Measurements from ENCODE around the gene NLRC3. TPM values are rescaled to one million over a fixed set of nuclear protein-coding genes. Genes with fewer than 3 reads are reported as not detected.

Gene NLRC3
- polyA plus RNA-seq, 2 donors: 0.41 to 0.81 TPM

DNA sequence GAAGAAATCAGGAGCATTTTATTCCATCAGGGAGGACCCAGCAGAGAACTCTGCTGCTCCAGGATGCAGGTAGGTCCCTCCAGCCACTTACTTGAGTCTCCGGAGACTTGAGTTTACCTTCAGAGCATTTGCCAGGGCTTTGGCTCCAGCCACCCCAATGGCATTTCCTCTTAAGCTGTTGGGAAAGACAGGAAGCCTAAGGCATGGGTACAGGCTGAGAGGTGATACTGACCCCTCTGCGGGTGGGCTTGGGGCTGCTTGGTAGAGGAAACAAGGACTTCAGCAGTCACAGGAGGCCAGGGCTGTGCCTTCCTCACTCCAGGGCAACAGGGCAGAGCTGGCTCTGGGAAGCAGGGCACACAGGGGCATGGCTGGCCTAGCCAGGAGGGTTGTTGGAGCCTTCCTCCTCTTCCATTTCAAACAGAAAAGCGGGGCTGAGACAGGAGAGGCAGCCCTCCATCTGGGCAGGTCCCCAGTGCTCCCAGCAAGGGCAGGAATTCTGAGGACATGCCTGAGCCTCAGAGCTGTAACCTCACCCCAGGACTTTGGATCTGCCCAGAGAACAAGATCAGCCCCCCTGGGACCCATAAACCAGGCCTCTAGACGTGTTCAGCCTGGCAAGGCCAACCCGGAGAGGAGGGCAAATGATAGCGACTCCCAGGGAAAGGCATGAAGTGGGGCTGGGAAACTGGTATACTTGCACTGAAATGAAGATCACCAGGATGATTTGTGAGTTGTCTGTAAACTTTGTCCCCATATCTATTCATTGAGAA, 34.4 kb downstream of the NLRC3 start:
- no peaks in the 10 kb centered on the region for H3K27me3 ChIP-seq (ENCODE audit: control insufficient read depth in 1 of 2, insufficient read depth in 2 of 2, low read length in 2 of 2)
- no peaks in the 10 kb centered on the region for H3K4me1 ChIP-seq (ENCODE audit: control insufficient read depth in 2 of 2, insufficient read depth in 2 of 2, low read length in 1 of 2)
- no peak overlapping the region for H3K27ac ChIP-seq (ENCODE audit: low read depth in 2 of 2, low read length in 1 of 2)
- H3K9me3 ChIP-seq (ENCODE audit: control insufficient read depth in 2 of 2, insufficient read depth in 1 of 2, low read depth in 1 of 2, low read length in 1 of 2): no peaks in the 10 kb centered on the region
- H3K4me3 ChIP-seq (ENCODE audit: low read depth in 1 of 2, low read length in 2 of 2): no peak overlapping the region
- H3K36me3 ChIP-seq (ENCODE audit: control insufficient read depth in 2 of 2, insufficient read depth in 2 of 2, low read length in 1 of 2): peaks cover 0 to 5% of the 10 kb centered on the region in 2 donors
- 79 to 80% methylated on average over 6 of the region's 6 CpGs for WGBS, 2 donors

- Histone ChIP-seq H3K4me3 (ENCODE audit: low read depth in 1 of 2, low read length in 2 of 2) (no peak overlapping the region), H3K27ac (ENCODE audit: low read depth in 2 of 2, low read length in 1 of 2) (no peak overlapping the region), H3K9me3 (ENCODE audit: control insufficient read depth in 2 of 2, insufficient read depth in 1 of 2, low read depth in 1 of 2, low read length in 1 of 2) (no peaks in the 10 kb centered on the region), H3K4me1 (ENCODE audit: control insufficient read depth in 2 of 2, insufficient read depth in 2 of 2, low read length in 1 of 2) (no peaks in the 10 kb centered on the region), H3K27me3 (ENCODE audit: control insufficient read depth in 1 of 2, insufficient read depth in 2 of 2, low read length in 2 of 2) (no peaks in the 10 kb centered on the region), H3K36me3 (ENCODE audit: control insufficient read depth in 2 of 2, insufficient read depth in 2 of 2, low read length in 1 of 2) (peaks cover 0 to 5% of the 10 kb centered on the region in 2 donors)
- WGBS, 2 donors: 88% methylated on average over 13 of the region's 13 CpGs
Observed at GRCh38 chr16:3541527-3542155, 35.6 kb downstream of the NLRC3 start.

DNA sequence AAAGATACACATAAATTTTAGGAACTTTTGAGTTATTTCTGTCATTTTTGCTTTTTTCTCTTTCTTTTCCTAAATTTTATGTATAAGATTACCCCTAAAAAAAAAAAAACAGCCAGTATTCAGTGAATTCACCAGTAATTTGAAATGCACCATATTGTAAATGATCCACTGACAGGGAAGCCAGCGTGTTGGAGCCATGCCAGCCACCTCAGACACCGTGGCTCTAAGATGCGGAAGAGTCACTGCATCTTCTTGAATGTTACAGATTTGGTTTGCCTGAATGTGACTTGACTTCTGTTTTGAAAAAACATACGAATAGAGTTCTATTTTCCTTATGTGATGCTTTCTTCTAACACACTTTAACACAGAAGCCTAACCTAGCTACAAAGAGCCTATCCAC, 39.0 kb downstream of the NLRC3 start:
- H3K36me3 ChIP-seq (ENCODE audit: control insufficient read depth in 2 of 2, insufficient read depth in 2 of 2, low read length in 1 of 2): peaks cover 0 to 13% of the 10 kb centered on the region in 2 donors
- no peak overlapping the region for H3K27ac ChIP-seq (ENCODE audit: low read depth in 2 of 2, low read length in 1 of 2)
- H3K9me3 ChIP-seq (ENCODE audit: control insufficient read depth in 2 of 2, insufficient read depth in 1 of 2, low read depth in 1 of 2, low read length in 1 of 2): no peaks in the 10 kb centered on the region
- no peaks in the 10 kb centered on the region for H3K27me3 ChIP-seq (ENCODE audit: control insufficient read depth in 1 of 2, insufficient read depth in 2 of 2, low read length in 2 of 2)
- 85 to 88% methylated on average over 4 of the region's 4 CpGs for WGBS, 2 donors
- no peaks in the 10 kb centered on the region for H3K4me1 ChIP-seq (ENCODE audit: control insufficient read depth in 2 of 2, insufficient read depth in 2 of 2, low read length in 1 of 2)
- no peak overlapping the region for H3K4me3 ChIP-seq (ENCODE audit: low read depth in 1 of 2, low read length in 2 of 2)

GRCh38 chr16:3536851-3537250, 40.4 kb downstream of the NLRC3 start:
- peaks cover 0 to 18% of the 10 kb centered on the region in 2 donors for H3K36me3 ChIP-seq (ENCODE audit: control insufficient read depth in 2 of 2, insufficient read depth in 2 of 2, low read length in 1 of 2)
- no peak overlapping the region for H3K27ac ChIP-seq (ENCODE audit: low read depth in 2 of 2, low read length in 1 of 2)
- 59 to 66% methylated on average over 4 of the region's 4 CpGs for WGBS, 2 donors

GRCh38 chr16:3536271-3536731, 40.9 kb downstream of the NLRC3 start:
- Histone ChIP-seq H3K4me1 (ENCODE audit: control insufficient read depth in 2 of 2, insufficient read depth in 2 of 2, low read length in 1 of 2) (no peaks in the 10 kb centered on the region), H3K4me3 (ENCODE audit: low read depth in 1 of 2, low read length in 2 of 2) (no peak overlapping the region), H3K27ac (ENCODE audit: low read depth in 2 of 2, low read length in 1 of 2) (no peak overlapping the region), H3K9me3 (ENCODE audit: control insufficient read depth in 2 of 2, insufficient read depth in 1 of 2, low read depth in 1 of 2, low read length in 1 of 2) (no peaks in the 10 kb centered on the region), H3K36me3 (ENCODE audit: control insufficient read depth in 2 of 2, insufficient read depth in 2 of 2, low read length in 1 of 2) (peaks cover 0 to 16% of the 10 kb centered on the region in 2 donors), H3K27me3 (ENCODE audit: control insufficient read depth in 1 of 2, insufficient read depth in 2 of 2, low read length in 2 of 2) (no peaks in the 10 kb centered on the region)
- 43 to 62% methylated on average over 3 of the region's 3 CpGs for WGBS, 2 donors

More at GRCh38 chr16:3536851-3537250, 40.4 kb downstream of the NLRC3 start:
- H3K4me1 ChIP-seq (ENCODE audit: control insufficient read depth in 2 of 2, insufficient read depth in 2 of 2, low read length in 1 of 2): no peaks in the 10 kb centered on the region
- H3K9me3 ChIP-seq (ENCODE audit: control insufficient read depth in 2 of 2, insufficient read depth in 1 of 2, low read depth in 1 of 2, low read length in 1 of 2): no peaks in the 10 kb centered on the region
- no peaks in the 10 kb centered on the region for H3K27me3 ChIP-seq (ENCODE audit: control insufficient read depth in 1 of 2, insufficient read depth in 2 of 2, low read length in 2 of 2)
- no peak overlapping the region for H3K4me3 ChIP-seq (ENCODE audit: low read depth in 1 of 2, low read length in 2 of 2)

GRCh38 chr16:3534126-3534525, 43.1 kb downstream of the NLRC3 start:
- no peak overlapping the region for H3K4me3 ChIP-seq (ENCODE audit: low read depth in 1 of 2, low read length in 2 of 2)
- no peaks in the 10 kb centered on the region for H3K9me3 ChIP-seq (ENCODE audit: control insufficient read depth in 2 of 2, insufficient read depth in 1 of 2, low read depth in 1 of 2, low read length in 1 of 2)
- H3K27me3 ChIP-seq (ENCODE audit: control insufficient read depth in 1 of 2, insufficient read depth in 2 of 2, low read length in 2 of 2): no peaks in the 10 kb centered on the region
- H3K36me3 ChIP-seq (ENCODE audit: control insufficient read depth in 2 of 2, insufficient read depth in 2 of 2, low read length in 1 of 2): peaks cover 2 to 19% of the 10 kb centered on the region in 2 donors
- 94 to 97% methylated on average over 10 of the region's 10 CpGs for WGBS, 2 donors
- H3K27ac ChIP-seq (ENCODE audit: low read depth in 2 of 2, low read length in 1 of 2): no peak overlapping the region
- H3K4me1 ChIP-seq (ENCODE audit: control insufficient read depth in 2 of 2, insufficient read depth in 2 of 2, low read length in 1 of 2): no peaks in the 10 kb centered on the region

- WGBS, 2 donors: 89 to 93% methylated on average over 12 of the region's 12 CpGs
- H3K4me1 ChIP-seq (ENCODE audit: control insufficient read depth in 2 of 2, insufficient read depth in 2 of 2, low read length in 1 of 2): no peaks in the 10 kb centered on the region
- peaks cover 2 to 21% of the 10 kb centered on the region in 2 donors for H3K36me3 ChIP-seq (ENCODE audit: control insufficient read depth in 2 of 2, insufficient read depth in 2 of 2, low read length in 1 of 2)
- H3K27me3 ChIP-seq (ENCODE audit: control insufficient read depth in 1 of 2, insufficient read depth in 2 of 2, low read length in 2 of 2): no peaks in the 10 kb centered on the region
- no peak overlapping the region for H3K27ac ChIP-seq (ENCODE audit: low read depth in 2 of 2, low read length in 1 of 2)
- no peak overlapping the region for H3K4me3 ChIP-seq (ENCODE audit: low read depth in 1 of 2, low read length in 2 of 2)
- H3K9me3 ChIP-seq (ENCODE audit: control insufficient read depth in 2 of 2, insufficient read depth in 1 of 2, low read depth in 1 of 2, low read length in 1 of 2): no peaks in the 10 kb centered on the region
Observed at GRCh38 chr16:3532741-3533140, 44.5 kb downstream of the NLRC3 start.

- H3K4me3 ChIP-seq (ENCODE audit: low read depth in 1 of 2, low read length in 2 of 2): no peak overlapping the region
- H3K27me3 ChIP-seq (ENCODE audit: control insufficient read depth in 1 of 2, insufficient read depth in 2 of 2, low read length in 2 of 2): no peaks in the 10 kb centered on the region
- peaks cover 2 to 21% of the 10 kb centered on the region in 2 donors for H3K36me3 ChIP-seq (ENCODE audit: control insufficient read depth in 2 of 2, insufficient read depth in 2 of 2, low read length in 1 of 2)
- H3K4me1 ChIP-seq (ENCODE audit: control insufficient read depth in 2 of 2, insufficient read depth in 2 of 2, low read length in 1 of 2): no peaks in the 10 kb centered on the region
- H3K9me3 ChIP-seq (ENCODE audit: control insufficient read depth in 2 of 2, insufficient read depth in 1 of 2, low read depth in 1 of 2, low read length in 1 of 2): no peaks in the 10 kb centered on the region
- 91 to 92% methylated on average over 12 of the region's 12 CpGs for WGBS, 2 donors
- no peak overlapping the region for H3K27ac ChIP-seq (ENCODE audit: low read depth in 2 of 2, low read length in 1 of 2)
Observed at GRCh38 chr16:3530371-3530914, 46.8 kb downstream of the NLRC3 start.

DNA sequence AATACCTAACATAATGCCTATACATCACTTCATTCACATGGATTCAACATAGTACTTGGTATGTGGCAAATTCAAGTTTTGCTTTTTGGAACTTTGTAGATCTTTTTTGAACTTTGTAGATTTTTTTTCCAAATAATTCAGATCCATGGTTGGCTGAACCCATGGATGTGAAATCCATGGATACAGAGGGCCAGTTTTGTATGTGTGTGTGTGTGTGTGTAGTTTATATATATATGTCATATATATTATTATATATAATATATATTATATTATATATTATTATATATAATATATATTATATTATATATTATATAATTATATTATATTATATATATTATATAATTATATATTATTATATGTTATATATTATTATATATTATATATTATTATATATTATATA, 48.0 kb downstream of the NLRC3 start:
- H3K27me3 ChIP-seq (ENCODE audit: control insufficient read depth in 1 of 2, insufficient read depth in 2 of 2, low read length in 2 of 2): no peaks in the 10 kb centered on the region
- H3K27ac ChIP-seq (ENCODE audit: low read depth in 2 of 2, low read length in 1 of 2): no peak overlapping the region
- no peaks in the 10 kb centered on the region for H3K9me3 ChIP-seq (ENCODE audit: control insufficient read depth in 2 of 2, insufficient read depth in 1 of 2, low read depth in 1 of 2, low read length in 1 of 2)
- no peak overlapping the region for H3K4me3 ChIP-seq (ENCODE audit: low read depth in 1 of 2, low read length in 2 of 2)
- no peaks in the 10 kb centered on the region for H3K4me1 ChIP-seq (ENCODE audit: control insufficient read depth in 2 of 2, insufficient read depth in 2 of 2, low read length in 1 of 2)
- H3K36me3 ChIP-seq (ENCODE audit: control insufficient read depth in 2 of 2, insufficient read depth in 2 of 2, low read length in 1 of 2): peaks cover 2 to 21% of the 10 kb centered on the region in 2 donors
